Activated CD8-positive, alpha-beta T cell treated with anti-CD3 and anti-CD28 coated beads, Interleukin-2, amount 10 ng/mL, durations not matched to agents 7 days and 5 days (primary cell): ENCODE data around the gene EIF3A. TPM values are rescaled to one million over a fixed set of nuclear protein-coding genes. Genes with fewer than 3 reads are reported as not detected.

Source experiments
- ATAC-seq: fragments of 150-1000 bp; cut with Tn5 transposase; one replicate; pipeline ENCODE4 v1.10.0; 2021; ENCODE audit warnings: moderate library complexity
- CTCF ChIA-PET: fragments of 350-600 bp; sonication (Branson Sonifier 250); formaldehyde crosslinking; loops from one replicate; lab custom pipeline; 2021; ENCODE audit warnings: antibody characterized with exemption; lab: Charles Lee
- POLR2A ChIA-PET: fragments of 350-600 bp; sonication (Branson Sonifier 250); formaldehyde crosslinking; loops from one replicate; lab custom pipeline; 2021; ENCODE audit warnings: antibody characterized with exemption; lab: Charles Lee
- DNase-seq: peaks from one replicate; pipeline ENCODE4 v3.0.0-alpha.2; 2020
- H3K27ac Mint-ChIP-seq: one replicate; pipeline ENCODE4 v1.8.0; 2021; ENCODE audit warnings: mild to moderate bottlenecking, mixed read lengths
- H3K27me3 Mint-ChIP-seq: one replicate; pipeline ENCODE4 v1.8.0; 2021; ENCODE audit warnings: low read depth, mixed read lengths
- H3K36me3 Mint-ChIP-seq: one replicate; pipeline ENCODE4 v1.8.0; 2021; ENCODE audit warnings: low read depth, mixed read lengths
- H3K4me1 Mint-ChIP-seq: one replicate; pipeline ENCODE4 v1.8.0; 2021; ENCODE audit warnings: low read depth, mixed read lengths
- H3K4me3 Mint-ChIP-seq: one replicate; pipeline ENCODE4 v1.8.0; 2021; ENCODE audit warnings: mild to moderate bottlenecking, mixed read lengths
- H3K9me3 Mint-ChIP-seq: one replicate; pipeline ENCODE4 v1.8.0; 2022; ENCODE audit warnings: mixed read lengths; ENCODE audit not compliant: insufficient read depth
- total RNA-seq, 2 experiments: library from RNA; stranded (reverse); gene quantifications; one replicate each; pipeline ENCODE4 v1.2.3, GENCODE V29; 2021

EIF3A gene
- total RNA-seq, 2 experiments from 2014 or later = 126 to 127 TPM

- Mint-ChIP-seq H3K4me1 (peaks cover 3% of the 10 kb centered on the region), H3K9me3 (no peaks in the 10 kb centered on the region), H3K27me3 (peaks cover 6% of the 10 kb centered on the region), H3K27ac (no peak overlapping the region), H3K36me3 (no peaks in the 10 kb centered on the region), H3K4me3 (no peak overlapping the region)
- no peak for ATAC-seq
- ChIA-PET POLR2A (no interaction called here), CTCF (no interaction called here)
- no peak for DNase-seq
Measured at GRCh38 chr10:119024882-119025281, 55.7 kb downstream of the EIF3A start.

GRCh38 chr10:119023553-119023868 lies 57.1 kb downstream of the EIF3A start:
- POLR2A ChIA-PET = no interaction called here
- Mint-ChIP-seq H3K4me3 (no peak overlapping the region), H3K4me1 (no peaks in the 10 kb centered on the region), H3K27me3 (peaks cover 6% of the 10 kb centered on the region), H3K9me3 (no peaks in the 10 kb centered on the region), H3K27ac (no peak overlapping the region), H3K36me3 (no peaks in the 10 kb centered on the region)
- ATAC-seq (no peak), DNase-seq (no peak)
- CTCF ChIA-PET = no interaction called here

- H3K27me3 Mint-ChIP-seq = peaks cover 8% of the 10 kb centered on the region
- no peak overlapping the region for H3K4me3 Mint-ChIP-seq
- H3K4me1 Mint-ChIP-seq = no peaks in the 10 kb centered on the region
- CTCF ChIA-PET = no interaction called here
- H3K9me3 Mint-ChIP-seq = no peaks in the 10 kb centered on the region
- POLR2A ChIA-PET = no interaction called here
- no peak overlapping the region for H3K27ac Mint-ChIP-seq
- ATAC-seq (no peak), DNase-seq (no peak)
- no peaks in the 10 kb centered on the region for H3K36me3 Mint-ChIP-seq
Measured at GRCh38 chr10:119022846-119023552, 57.6 kb downstream of the EIF3A start.

- no peaks in the 10 kb centered on the region for H3K9me3 Mint-ChIP-seq
- CTCF ChIA-PET = no interaction called here
- POLR2A ChIA-PET = no interaction called here
- H3K4me3 Mint-ChIP-seq = no peak overlapping the region
- H3K27ac Mint-ChIP-seq = no peak overlapping the region
- ATAC-seq (no peak), DNase-seq (no peak)
- no peaks in the 10 kb centered on the region for H3K4me1 Mint-ChIP-seq
- no peaks in the 10 kb centered on the region for H3K36me3 Mint-ChIP-seq
- peaks cover 5% of the 10 kb centered on the region for H3K27me3 Mint-ChIP-seq
Measured at GRCh38 chr10:119020627-119020946, 60.0 kb downstream of the EIF3A start.

- no peak overlapping the region for H3K4me3 Mint-ChIP-seq
- CTCF ChIA-PET = no interaction called here
- ATAC-seq = no peak
Measured at GRCh38 chr10:119007211-119007574, 73.4 kb downstream of the EIF3A start.

GRCh38 chr10:119006451-119007210 lies 74.0 kb downstream of the EIF3A start:
- H3K4me1 Mint-ChIP-seq = no peaks in the 10 kb centered on the region
- CTCF ChIA-PET = interaction anchor here (1.3 kb wide), 1 partner anchor 157 kb away, joined by 3 read pairs; no protein-coding TSS in a partner anchor

More at GRCh38 chr10:119007211-119007574, 73.4 kb downstream of the EIF3A start:
- Mint-ChIP-seq H3K4me1 (no peaks in the 10 kb centered on the region), H3K9me3 (no peaks in the 10 kb centered on the region), H3K27ac (no peak overlapping the region), H3K36me3 (no peaks in the 10 kb centered on the region), H3K27me3 (peaks cover 9% of the 10 kb centered on the region)
- DNase-seq = no peak
- POLR2A ChIA-PET = no interaction called here

GRCh38 chr10:119005362-119006043 lies 75.1 kb downstream of the EIF3A start:
- POLR2A ChIA-PET = no interaction called here
- no peak overlapping the region for H3K27ac Mint-ChIP-seq
- no peaks in the 10 kb centered on the region for H3K36me3 Mint-ChIP-seq
- no peaks in the 10 kb centered on the region for H3K9me3 Mint-ChIP-seq
- H3K4me1 Mint-ChIP-seq = no peaks in the 10 kb centered on the region
- CTCF ChIA-PET = interaction anchor here (1.3 kb wide), 1 partner anchor 155 kb away, joined by 3 read pairs; no protein-coding TSS in a partner anchor
- no peak for ATAC-seq
- H3K27me3 Mint-ChIP-seq = peaks cover 9% of the 10 kb centered on the region
- DNase-seq = no peak
- no peak overlapping the region for H3K4me3 Mint-ChIP-seq

More at GRCh38 chr10:119006451-119007210, 74.0 kb downstream of the EIF3A start:
- POLR2A ChIA-PET = no interaction called here
- DNase-seq (no peak), ATAC-seq (no peak)
- Mint-ChIP-seq H3K9me3 (no peaks in the 10 kb centered on the region), H3K27ac (no peak overlapping the region), H3K36me3 (no peaks in the 10 kb centered on the region), H3K4me3 (no peak overlapping the region), H3K27me3 (peaks cover 9% of the 10 kb centered on the region)

GRCh38 chr10:119003572-119004289 lies 76.9 kb downstream of the EIF3A start:
- H3K9me3 Mint-ChIP-seq = no peaks in the 10 kb centered on the region
- no peaks in the 10 kb centered on the region for H3K36me3 Mint-ChIP-seq
- H3K27me3 Mint-ChIP-seq = peaks cover 9% of the 10 kb centered on the region
- no peaks in the 10 kb centered on the region for H3K4me1 Mint-ChIP-seq
- H3K4me3 Mint-ChIP-seq = no peak overlapping the region
- no peak overlapping the region for H3K27ac Mint-ChIP-seq
- DNase-seq (no peak), ATAC-seq (no peak)
- CTCF ChIA-PET = no interaction called here
- POLR2A ChIA-PET = no interaction called here

- H3K36me3 Mint-ChIP-seq = no peaks in the 10 kb centered on the region
- H3K9me3 Mint-ChIP-seq = no peaks in the 10 kb centered on the region
- H3K4me1 Mint-ChIP-seq = no peaks in the 10 kb centered on the region
- no peak overlapping the region for H3K4me3 Mint-ChIP-seq
- no peak overlapping the region for H3K27ac Mint-ChIP-seq
- ATAC-seq = no peak
- peaks cover 15% of the 10 kb centered on the region for H3K27me3 Mint-ChIP-seq
- ChIA-PET POLR2A (no interaction called here), CTCF (interaction anchor here (0.8 kb wide), 1 partner anchor 15 kb away, joined by 3 read pairs; no protein-coding TSS in a partner anchor)
- DNase-seq = no peak
Measured at GRCh38 chr10:119001717-119002500, 78.7 kb downstream of the EIF3A start.

- ChIA-PET POLR2A (no interaction called here), CTCF (no interaction called here)
- Mint-ChIP-seq H3K9me3 (no peaks in the 10 kb centered on the region), H3K4me3 (no peak overlapping the region), H3K27me3 (peaks cover 24% of the 10 kb centered on the region), H3K36me3 (no peaks in the 10 kb centered on the region), H3K4me1 (no peaks in the 10 kb centered on the region), H3K27ac (no peak overlapping the region)
- DNase-seq (no peak), ATAC-seq (no peak)
Measured at GRCh38 chr10:118998183-118998582, 82.4 kb downstream of the EIF3A start.

GRCh38 chr10:118997379-118997778 lies 83.2 kb downstream of the EIF3A start:
- DNase-seq (no peak), ATAC-seq (no peak)
- Mint-ChIP-seq H3K4me1 (no peaks in the 10 kb centered on the region), H3K9me3 (no peaks in the 10 kb centered on the region), H3K27me3 (peaks cover 29% of the 10 kb centered on the region), H3K27ac (no peak overlapping the region), H3K36me3 (no peaks in the 10 kb centered on the region), H3K4me3 (no peak overlapping the region)
- POLR2A ChIA-PET = no interaction called here
- CTCF ChIA-PET = no interaction called here
